HG02798 (cell line): ENCODE results near the gene SLC6A6.

Experiments
- ATAC-seq: cut with Tn5 transposase; IDR thresholded peaks from one replicate; pipeline ENCODE4 v1.9.1; 2021; ENCODE audit warnings: mild to moderate bottlenecking; ENCODE audit not compliant: unreplicated experiment, poor library complexity

SLC6A6 gene

DNA sequence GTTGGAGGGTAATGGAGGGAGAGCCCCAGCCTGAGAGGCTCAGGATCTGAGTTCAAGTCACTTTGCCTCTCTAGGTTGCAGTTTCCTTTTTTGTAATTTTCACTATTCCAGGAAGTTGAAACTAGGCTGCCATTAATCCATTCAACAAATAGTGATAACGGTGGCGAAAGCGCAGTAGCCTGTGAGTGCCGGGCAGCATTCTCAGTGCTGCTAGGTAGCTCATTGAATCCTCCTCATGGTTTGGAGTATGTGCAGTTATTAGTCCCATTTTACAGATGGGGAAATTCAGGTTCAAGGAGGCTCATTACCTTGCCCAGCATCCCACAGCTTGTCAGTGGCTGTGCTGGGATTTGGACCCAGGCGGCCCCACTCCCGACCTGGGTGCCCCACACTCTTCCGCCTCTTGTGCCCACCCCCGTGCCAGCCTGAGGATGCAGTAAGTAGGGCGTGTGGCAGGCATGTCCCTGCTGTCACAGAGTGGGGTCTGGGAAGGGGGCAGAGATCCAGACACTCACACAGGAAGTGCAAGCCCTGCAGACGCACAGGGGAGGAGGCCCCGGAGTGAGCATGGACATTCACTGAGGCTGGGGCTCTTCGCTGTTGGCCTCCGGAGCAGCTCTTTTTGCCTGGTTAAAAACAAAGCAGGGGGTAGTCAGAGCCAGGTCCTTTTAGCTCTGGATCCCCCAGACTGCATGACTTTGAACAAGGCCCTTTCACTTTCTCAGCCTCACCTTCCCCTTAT is 58.8 kb downstream of the SLC6A6 start:
- no peak for ATAC-seq

DNA sequence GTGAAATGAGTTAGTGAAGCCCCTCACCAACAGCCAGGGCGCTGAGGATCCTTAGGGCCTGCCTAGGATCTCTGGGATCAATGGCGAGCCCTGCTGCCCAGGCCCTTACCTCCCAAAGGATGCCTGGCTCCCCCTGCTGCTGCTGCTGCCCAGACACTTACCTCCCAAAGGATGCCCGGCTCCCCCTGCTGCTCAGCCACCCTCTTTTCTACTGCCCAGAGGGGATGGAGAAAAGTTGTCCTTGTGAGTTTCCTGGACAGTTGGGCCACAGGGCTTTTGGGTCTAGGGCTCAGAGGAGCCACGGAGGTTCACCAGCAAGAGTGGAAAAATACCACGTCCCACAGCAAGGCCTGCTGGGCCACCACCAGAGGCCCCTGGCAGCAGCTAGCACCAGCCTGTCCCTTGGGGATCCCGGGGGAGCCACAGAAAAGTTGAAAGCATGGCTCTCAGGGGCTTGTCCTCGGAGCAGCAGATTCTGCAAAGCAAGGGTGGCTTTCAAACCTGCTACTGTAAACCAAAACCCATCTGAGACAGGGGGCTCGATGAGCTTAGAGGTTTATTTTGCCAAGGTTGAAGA is 59.4 kb downstream of the SLC6A6 start:
- peak; percentile 52 for ATAC-seq

DNA sequence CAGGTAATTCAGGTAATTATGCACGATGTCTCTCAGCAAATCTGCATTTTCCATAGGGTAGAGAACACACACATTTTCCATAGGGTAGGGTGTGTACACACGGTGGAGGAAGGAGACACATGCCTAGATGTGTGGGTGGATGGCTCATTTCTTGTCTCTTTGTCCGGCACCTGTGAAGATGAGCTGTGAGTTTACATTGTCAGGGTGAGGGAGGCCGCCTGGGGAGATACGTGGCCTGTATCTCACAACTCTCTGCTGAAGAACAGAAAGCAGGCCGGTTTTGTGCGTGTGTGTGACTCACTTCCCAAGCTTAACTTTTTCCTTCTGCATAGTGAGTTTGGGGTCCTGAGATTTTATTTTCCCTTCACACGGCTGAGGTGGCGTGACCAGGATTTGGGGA is 60.3 kb downstream of the SLC6A6 start:
- no peak for ATAC-seq

DNA sequence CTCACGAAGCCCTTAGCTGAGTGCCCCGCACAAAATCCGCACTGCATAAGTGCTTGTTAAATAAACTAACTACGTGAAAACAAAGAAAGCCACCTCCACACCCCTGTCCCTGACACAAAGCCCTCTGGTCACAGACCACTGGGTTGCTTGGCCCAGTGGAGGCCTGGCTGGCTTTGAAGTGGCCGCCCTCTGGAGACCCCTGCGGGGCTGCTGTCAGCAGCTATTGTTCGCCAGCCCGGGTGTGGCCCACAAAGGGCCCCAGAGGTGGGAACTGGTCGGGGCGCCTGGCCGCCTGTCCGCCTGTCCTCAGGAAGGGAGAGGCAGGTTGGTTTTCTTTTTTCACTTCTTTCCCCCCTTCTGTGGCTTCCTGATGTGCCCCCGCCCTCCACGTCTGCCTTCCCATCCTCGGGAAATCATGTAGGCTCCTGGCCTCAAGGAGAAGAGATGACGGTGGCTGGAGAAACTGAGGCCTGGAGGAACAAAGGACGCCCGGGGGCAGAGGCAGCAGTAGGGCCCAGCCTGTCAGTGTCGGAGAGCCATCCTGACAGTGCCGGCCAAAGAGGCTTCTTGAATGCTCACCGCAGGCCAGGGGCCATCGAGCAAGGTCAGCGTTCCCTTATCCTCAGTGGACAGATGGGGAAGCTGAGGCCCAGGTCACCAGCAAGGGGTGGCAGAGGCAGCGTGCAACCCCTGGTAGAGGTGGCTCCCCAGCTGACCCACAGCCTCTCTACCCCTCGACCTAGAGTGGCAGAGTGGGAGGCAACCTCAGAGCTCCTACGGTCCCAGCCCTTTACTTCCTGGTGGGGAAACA is 61.1 kb downstream of the SLC6A6 start:
- ATAC-seq = no peak

DNA sequence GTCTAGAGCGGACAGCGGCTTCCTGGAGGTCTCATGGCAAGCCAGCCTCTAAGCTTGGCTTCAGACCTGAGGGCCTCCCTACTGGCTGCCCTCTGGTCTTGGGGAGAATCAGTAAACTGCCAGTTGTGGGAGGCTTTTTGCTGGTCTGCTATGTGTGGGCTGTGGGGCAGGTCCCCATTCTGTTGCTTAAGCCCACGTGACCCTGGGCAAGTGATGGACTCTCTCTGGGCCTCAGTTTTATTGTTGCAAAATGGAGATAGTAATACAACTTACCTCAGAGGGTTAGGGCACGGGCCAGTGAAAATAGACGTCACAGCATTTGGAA is 61.7 kb downstream of the SLC6A6 start:
- no peak for ATAC-seq

DNA sequence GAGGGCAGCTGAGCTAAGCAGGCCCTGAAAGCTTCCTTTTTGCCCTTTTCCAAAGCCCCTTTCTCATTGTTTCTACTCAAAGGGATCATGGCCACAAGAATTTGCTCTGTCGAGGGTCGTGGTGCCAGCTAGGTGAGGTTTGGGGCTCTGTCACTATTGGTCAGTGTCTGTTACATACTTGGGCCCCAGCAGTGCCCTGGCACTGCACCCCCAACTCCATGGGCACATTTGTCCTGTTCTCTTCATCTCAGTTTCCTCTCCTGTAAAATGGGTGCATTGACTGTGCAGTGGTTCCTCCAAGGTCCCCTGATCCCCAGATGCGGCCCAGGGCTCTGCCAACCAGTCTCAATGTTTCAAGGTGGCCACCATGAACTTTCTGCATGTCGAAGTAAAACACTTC is 62.1 kb downstream of the SLC6A6 start:
- ATAC-seq = no peak

DNA sequence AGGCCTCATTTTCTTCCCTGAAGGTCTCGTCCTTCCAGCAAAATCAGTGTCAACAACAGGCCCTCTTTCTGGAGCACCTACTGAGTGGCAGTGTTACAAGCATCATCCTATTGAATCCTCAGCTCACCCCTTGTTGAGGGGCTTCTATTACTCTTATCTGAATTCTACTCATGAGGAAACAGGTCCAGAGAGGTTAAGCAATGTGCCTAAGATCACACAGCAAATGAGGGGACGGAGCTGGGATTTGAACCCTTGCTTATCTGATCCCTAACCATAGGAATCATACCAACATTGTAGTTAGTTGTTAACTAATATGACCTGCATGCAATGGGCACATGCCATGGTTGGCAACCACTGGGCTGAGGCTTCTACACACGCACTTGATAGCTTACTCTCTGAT is 63.0 kb downstream of the SLC6A6 start:
- no peak for ATAC-seq

DNA sequence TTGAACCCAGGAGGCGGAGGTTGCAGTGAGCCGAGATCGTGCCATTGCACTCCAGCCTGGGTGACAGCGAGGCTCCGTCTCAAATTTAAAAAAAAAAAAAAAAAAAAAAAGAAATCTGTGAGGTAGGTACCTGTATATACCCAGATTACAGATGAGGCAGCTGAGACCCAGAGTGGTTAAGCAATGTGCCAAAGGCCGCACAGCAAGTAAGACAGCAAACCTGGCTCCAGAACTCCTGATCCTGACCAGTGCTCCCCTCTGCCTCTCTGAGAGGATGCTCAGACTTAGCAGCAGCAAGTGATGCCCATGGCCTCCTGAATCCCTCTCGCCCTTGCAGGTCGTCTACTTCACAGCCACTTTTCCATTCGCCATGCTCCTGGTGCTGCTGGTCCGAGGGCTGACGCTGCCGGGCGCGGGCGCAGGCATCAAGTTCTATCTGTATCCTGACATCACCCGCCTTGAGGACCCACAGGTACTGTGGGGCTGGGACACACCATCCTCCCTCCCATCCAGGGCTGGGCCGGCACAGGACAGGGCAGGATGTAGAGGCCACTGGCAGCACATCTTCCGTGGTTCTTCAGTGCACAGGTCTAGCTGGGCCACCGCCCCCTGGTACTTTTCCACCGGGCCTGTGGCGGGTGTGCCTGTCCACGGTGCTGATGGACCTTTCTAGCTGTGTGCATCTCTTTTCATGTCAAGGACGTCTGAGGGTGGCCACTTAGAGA is 63.9 kb downstream of the SLC6A6 start:
- ATAC-seq = no peak

DNA sequence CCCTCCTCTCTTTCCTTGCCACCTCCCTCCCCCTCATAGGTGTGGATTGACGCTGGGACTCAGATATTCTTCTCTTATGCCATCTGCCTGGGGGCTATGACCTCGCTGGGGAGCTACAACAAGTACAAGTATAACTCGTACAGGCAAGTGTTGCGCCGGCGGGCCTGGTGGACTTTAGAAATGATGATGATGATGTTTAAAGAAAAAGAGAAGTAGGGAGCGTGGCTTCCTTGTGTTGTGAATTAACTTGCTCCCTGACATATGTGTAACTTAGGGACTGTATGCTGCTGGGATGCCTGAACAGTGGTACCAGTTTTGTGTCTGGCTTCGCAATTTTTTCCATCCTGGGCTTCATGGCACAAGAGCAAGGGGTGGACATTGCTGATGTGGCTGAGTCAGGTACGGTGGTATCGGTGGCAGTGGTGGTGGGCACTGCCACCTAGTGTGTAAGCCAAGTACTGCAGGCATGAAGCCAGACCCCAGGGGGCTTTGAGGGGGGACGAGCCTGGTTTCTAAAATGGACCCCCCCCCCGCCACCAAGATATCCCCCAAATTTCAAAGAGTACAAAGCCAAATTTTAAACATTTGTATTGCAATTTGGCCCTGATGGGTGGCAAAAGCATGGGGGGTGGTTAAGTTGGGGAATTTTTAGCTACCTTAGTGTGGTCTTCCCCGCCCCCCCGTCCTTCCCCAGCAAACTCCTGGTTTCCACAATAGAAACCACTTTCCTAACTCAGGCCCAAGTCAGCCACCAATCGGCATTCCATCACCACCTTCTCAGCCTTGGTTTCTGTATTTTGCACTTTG is 65.6 kb downstream of the SLC6A6 start:
- ATAC-seq = peak; percentile 50

DNA sequence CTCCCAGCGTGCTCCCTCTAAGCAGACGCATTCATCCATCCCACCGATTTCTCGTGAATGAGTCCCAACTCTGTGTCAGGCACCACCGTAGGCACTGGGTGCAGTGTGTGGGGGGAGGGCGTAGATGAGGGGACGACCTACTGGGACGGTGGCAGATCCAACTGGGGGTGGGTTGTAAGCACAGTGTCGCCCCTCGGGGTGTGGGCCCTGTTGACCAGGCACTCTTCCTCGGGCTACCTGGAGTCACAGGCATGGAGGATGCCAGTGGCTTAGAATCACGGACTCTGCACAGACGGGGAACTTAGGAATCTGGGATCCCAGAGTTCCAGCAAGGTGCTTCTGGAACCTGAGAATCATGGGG is 66.2 kb downstream of the SLC6A6 start:
- no peak for ATAC-seq

DNA sequence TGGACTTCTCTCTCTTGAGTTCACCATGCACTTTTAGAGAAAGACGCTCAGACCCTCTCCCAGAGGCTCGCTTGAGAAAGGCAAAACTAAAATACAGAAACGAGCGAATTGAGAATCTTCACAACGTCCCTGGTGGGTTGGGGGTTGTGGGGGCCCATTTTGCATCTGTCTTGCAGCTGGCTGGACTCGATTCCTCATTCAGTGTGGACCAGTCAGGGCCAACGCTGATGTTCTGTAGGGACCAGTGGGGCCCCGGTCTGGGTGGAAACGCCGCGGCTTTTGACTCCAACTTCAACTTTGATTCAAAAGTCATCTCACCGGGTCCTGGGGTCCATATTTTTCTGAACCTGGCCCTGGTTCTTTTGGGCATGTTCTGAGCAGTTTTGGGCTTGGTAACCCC is 68.1 kb downstream of the SLC6A6 start:
- no peak for ATAC-seq

DNA sequence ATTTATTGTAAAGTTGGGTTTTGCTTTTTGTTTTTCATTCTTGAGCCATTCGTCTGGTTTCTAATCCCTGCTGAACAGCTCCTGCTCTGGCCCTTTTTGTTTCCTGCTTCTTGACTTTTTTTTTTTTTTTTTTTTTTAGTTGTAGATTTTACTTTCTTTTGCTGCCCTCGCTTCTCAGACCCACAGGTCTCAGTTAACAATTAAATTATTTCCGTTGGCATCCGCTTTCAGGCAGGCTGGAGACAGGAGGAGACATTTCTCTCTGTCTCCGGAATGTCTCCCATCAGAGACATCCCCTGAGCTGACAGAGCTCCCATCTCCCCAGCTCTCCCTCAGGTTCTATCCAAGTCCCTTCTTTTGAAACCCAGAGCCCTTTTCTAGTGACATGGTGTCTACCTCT is 68.6 kb downstream of the SLC6A6 start:
- ATAC-seq = no peak

DNA sequence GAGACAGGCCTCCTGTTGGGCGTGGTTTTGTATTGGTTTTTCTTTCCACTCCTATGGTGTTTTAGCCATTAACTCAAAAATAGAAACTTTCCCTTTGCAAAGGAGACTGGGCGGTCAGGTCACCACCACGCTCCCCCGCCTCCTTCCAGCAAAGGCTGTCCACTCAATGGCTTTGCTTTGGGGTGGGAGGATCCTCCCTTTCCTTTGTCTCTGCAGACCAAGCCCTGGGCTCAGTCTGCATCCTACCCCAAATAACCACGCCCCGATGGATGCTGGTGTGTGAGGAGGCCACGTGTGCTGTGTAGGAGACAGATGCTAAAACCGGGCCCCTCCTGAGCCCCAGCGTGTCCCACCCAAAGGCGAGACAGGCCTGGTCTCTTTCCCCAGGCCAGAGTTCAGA is 69.3 kb downstream of the SLC6A6 start:
- ATAC-seq = no peak

DNA sequence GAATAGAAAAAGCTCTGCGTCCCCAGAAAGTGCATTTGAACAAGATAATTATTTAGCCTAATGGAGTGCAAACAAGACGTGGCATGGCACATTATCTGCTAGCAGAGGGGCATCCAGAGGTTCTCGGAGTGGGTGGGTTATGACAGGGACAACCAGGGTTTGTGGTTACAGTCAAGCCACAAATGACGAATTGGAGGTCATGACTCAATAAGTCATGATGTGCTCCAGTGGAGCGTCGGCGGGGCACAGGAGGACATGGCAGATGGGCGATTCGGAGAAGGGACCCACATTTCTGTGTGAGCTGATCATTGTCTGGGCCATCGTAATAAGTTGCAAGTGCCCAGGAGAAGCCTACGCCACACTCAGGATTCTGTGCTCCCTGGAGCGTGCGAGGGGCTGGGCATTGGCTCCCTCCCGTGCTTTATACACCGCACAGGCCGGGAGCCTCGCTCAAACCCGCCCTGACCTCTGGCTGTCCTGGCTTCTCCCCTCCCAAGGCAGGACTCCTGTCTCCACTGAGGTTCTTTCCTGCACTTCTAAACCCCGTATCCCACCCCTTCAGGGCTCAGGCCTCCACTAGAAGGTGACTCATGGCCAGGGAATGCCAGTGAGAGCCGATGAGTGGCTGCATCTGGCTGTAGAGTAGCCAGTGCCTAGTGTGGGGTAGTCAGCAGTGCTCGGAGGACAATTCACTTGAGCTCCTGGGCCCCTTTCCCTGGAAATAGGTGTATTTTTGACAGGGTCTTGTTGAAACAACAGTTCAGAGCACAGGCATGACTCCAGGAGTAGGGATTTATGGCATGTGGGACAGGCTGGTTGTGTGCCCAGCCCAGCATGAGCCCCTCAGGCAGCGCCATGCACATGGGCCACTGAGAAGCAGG is 70.3 kb downstream of the SLC6A6 start:
- no peak for ATAC-seq

DNA sequence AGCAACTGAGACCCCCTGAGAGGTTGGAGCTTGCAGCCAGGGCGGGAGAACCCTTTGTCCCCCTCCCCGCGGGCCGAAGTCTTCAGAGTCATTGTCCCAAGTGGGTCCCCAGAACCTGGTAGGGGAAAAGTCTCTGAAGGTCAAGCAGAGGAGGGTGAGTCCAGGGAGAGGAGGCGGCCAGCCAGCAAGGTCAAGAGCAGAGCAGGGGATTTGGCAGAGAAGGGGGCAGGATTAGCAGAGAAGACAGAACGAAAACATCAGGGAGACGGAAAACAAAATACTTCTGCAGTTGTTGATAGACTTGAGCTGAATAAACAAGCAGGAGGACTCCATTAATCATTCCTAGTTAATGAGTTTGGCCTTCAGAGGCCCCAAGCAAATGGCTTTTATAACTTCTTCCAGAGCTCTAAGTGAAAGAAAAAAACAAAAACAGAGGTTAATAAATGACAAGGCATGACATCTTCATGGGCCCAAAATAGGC is 71.0 kb downstream of the SLC6A6 start:
- ATAC-seq = no peak

DNA sequence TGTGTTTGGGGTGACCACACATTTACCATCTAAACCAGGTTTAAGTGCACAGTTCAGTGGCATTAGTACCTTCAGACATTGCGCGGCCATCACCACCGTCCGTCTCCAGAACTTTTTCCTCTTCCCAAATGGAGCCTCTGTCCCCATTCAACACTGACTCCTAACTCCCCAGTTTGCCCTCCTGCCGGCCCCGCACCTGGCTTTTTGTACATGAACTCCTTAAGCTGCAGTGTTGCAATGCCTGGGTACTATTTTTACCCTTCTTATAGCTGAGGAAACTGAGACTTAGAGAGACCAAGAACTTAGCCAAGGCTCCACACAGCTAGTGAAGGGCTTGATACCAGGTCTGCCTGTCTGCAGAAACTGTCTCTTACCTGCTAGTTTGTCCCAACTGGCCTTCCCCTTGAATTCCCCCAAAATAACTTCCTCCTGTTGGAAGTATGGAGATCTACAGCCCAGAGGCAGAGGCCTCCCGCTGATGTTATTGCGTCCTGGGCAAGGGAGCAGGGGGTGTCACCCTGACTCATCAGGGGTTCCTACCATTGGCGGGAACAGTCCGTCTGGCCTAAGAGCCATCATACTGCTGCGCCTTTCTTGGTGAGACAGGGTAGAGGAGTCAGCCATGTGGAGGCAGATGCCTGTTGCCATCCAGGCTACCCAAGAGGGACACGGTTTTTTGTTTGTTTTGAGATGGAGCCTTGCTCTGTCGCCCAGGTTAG is 72.1 kb downstream of the SLC6A6 start:
- no peak for ATAC-seq

DNA sequence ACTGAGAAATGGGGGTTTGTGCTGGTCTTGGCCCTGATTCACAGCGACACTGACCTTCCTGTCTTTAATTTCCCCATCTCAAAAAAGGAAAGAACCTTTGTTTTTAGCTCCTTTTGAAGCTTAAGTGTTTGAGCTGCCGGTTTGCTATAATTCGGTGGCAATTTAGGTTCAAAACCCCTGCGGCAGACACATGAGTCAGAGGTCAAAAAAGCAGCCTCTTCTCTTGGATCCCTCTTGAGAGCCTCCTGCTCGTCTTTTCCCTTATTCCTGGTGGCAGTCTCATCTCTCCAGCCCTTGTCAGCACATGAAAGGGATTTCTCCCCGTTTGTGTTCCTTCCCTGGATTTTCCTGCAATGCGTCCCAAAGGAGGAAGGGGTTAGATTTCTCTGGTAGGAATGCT is 73.2 kb downstream of the SLC6A6 start:
- ATAC-seq = no peak

DNA sequence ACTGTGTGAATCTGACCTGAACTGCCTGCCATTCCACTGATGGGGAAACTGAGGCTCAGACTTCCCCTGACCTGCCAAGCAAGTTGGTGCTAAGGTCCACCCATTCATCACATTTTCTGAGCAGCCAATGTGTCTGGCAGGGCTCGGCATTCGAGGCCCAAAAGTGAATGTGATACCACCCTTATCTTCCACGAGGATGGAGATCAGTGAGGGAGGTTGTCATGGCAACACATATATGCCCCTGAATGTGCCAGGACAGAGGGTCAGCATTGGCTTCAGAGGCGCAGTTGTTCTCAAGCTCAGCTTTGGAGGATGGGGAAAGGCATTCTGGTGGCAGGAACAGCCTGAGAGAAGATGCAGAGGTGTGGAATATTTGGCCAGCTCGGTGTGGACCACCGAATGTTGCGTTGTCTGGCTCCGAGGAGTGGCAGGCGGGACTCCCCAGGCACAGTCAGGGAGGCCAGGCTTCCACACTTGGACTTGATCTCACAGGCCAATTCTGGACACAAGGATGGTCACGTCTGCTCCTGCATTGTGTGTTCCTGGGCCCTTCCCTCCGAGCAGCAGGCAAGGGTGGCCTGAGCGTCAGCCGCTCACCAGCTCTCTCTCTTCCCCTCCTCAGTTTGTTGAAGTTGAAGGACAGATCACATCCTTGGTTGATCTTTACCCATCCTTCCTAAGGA is 74.3 kb downstream of the SLC6A6 start:
- no peak for ATAC-seq
